ENCODE data around the gene SYT1.

DNA sequence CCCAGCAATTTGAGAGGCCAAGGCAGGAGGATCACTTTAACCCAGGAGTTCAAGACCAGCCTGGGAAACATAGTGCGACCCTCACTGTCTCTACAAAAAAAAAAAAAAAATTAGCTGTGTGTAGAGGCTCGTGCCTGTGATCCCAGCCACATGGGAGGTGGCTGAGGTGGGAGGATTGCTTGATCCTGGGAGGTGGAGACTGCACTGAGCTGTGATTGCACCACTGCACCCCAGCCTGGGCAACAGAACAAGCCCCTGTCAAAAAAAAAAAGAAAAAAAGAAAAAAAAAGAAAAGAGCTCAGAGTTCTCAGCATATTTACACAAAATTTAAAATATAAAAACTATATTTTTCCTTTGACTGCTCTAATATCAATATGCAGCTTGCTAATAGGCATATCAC, 260.8 kb downstream of the SYT1 start:
- TF ChIP-seq POLR2A (IDR thresholded peaks at IDR 0.05; ENCODE audit: control extremely low read depth in 1 of 2, low read depth in 2 of 2, low read length in 2 of 2) (no peak), CTCF (IDR thresholded peaks at IDR 0.05; ENCODE audit: control extremely low read depth in 1 of 3, insufficient read depth in 1 of 3, low read depth in 1 of 3, low read length in 3 of 3) (no peak), TCF12 (IDR thresholded peaks at IDR 0.05; ENCODE audit: low read depth, low read length) (no peak), GABPA (IDR thresholded peaks at IDR 0.05; ENCODE audit: borderline replicate concordance, insufficient read depth, low read length) (no peak), POLR2AphosphoS5 (IDR thresholded peaks at IDR 0.05; ENCODE audit: low read depth, low read length) (no peak)

Measured in H1 (cell line).